Activated CD4-positive, alpha-beta T cell treated with anti-CD3 and anti-CD28 coated beads, Interleukin-2, amount 50 U/mL, for 48 hours (primary cell): ENCODE results near the gene C1orf50.
A peak's percentile ranks its signal among the peaks of the same experiment; 100 is the strongest.

Experiments
- DNase-seq, 2 experiments: peaks; one replicate each; pipeline ENCODE4 v3.0.0-alpha.2; 2020

C1orf50 gene

GRCh38 chr1:42761567-42761966 is 5.5 kb upstream of the C1orf50 start:
- DNase-seq, result no peak

GRCh38 chr1:42762269-42762668 is 4.8 kb upstream of the C1orf50 start:
- no peak for DNase-seq

- DNase-seq, result no peak
These were observed 1.8 kb upstream of the C1orf50 start for GRCh38 chr1:42765269-42765668.

- peak; percentile 55 to 66 for DNase-seq
These were observed 963 bp upstream of the C1orf50 start for GRCh38 chr1:42765832-42766740.

- no peak for DNase-seq
These were observed 506 bp downstream of the C1orf50 start for GRCh38 chr1:42767510-42768000.

GRCh38 chr1:42768172-42768571 is 1.1 kb downstream of the C1orf50 start:
- DNase-seq, result no peak

- DNase-seq, result no peak
These were observed 2.8 kb downstream of the C1orf50 start for GRCh38 chr1:42769811-42770210.

- no peak for DNase-seq
These were observed 6.4 kb downstream of the C1orf50 start for GRCh38 chr1:42773420-42773819.

GRCh38 chr1:42774928-42775526 is 8.0 kb downstream of the C1orf50 start:
- no peak for DNase-seq

- DNase-seq, result no peak
These were observed 9.5 kb downstream of the C1orf50 start for GRCh38 chr1:42776502-42776901.

GRCh38 chr1:42777852-42778251 is 10.8 kb downstream of the C1orf50 start:
- peak; percentile 22 to 31 for DNase-seq

- DNase-seq, result no peak
These were observed 12.7 kb downstream of the C1orf50 start for GRCh38 chr1:42779725-42780124.

GRCh38 chr1:42780176-42780575 is 13.1 kb downstream of the C1orf50 start:
- no peak for DNase-seq

GRCh38 chr1:42783092-42783491 is 16.0 kb downstream of the C1orf50 start:
- DNase-seq, result no peak

GRCh38 chr1:42784547-42784945 is 17.5 kb downstream of the C1orf50 start:
- no peak for DNase-seq

GRCh38 chr1:42784946-42785693 is 18.1 kb downstream of the C1orf50 start, which contains the start of gene TMEM269:
Gene TMEM269, plus strand, starts transcription at chr1:42784991. Its CDS starts 4,903 bp downstream, at chr1:42789894.
- peak; percentile 44 to 50 for DNase-seq

- no peak for DNase-seq
These were observed 19.0 kb downstream of the C1orf50 start for GRCh38 chr1:42786097-42786496.

GRCh38 chr1:42788021-42788420 is 21.0 kb downstream of the C1orf50 start:
- DNase-seq, result no peak

GRCh38 chr1:42793824-42794223 is 26.8 kb downstream of the C1orf50 start:
- DNase-seq, result no peak

- DNase-seq, result no peak
These were observed 30.4 kb downstream of the C1orf50 start for GRCh38 chr1:42797414-42797813.

- no peak for DNase-seq
These were observed 30.9 kb downstream of the C1orf50 start for GRCh38 chr1:42797979-42798378.

- DNase-seq, result no peak
These were observed 34.9 kb downstream of the C1orf50 start for GRCh38 chr1:42801832-42802473.

- DNase-seq, result no peak
These were observed 39.1 kb downstream of the C1orf50 start for GRCh38 chr1:42806171-42806570.
